Measurements from ENCODE around the gene MRI1. TPM values are rescaled to one million over a fixed set of nuclear protein-coding genes. Genes with fewer than 3 reads are reported as not detected.

MRI1 gene

GRCh38 chr19:13823256-13823655 is 58.9 kb downstream of the MRI1 start:
- Histone ChIP-seq H3K4me1 (ENCODE audit: control insufficient read depth in 2 of 2, insufficient read depth in 1 of 2, low read depth in 1 of 2, low read length in 2 of 2) (peaks cover 0 to under 1% of the 10 kb centered on the region in 2 donors), H2AFZ (ENCODE audit: low read length) (no peak overlapping the region), H3K27me3 (ENCODE audit: control insufficient read depth in 3 of 3, insufficient read depth in 3 of 3, low read depth in 1 of 3, low read length in 3 of 3) (no peaks in the 10 kb centered on the region), H3K9ac (ENCODE audit: low read depth, low read length, poor library complexity) (no peak overlapping the region), H2BK15ac (ENCODE audit: low read length) (no peak overlapping the region), H3K4ac (ENCODE audit: low read length) (no peak overlapping the region), H3K36me3 (replicated peaks in 1 of 2; ENCODE audit: control insufficient read depth in 2 of 2, insufficient read depth in 2 of 2, low read length in 2 of 2) (peaks cover 24 to 77% of the 10 kb centered on the region in 2 donors), H3K79me1 (ENCODE audit: low read depth, low read length) (peaks cover 6% of the 10 kb centered on the region), H3K23ac (ENCODE audit: low read depth, low read length, poor library complexity) (no peak overlapping the region), H4K8ac (ENCODE audit: low read depth, low read length) (no peak overlapping the region), H2AK5ac (ENCODE audit: low read depth, low read length) (no peak overlapping the region), H3K27ac (replicated peaks; ENCODE audit: low read length) (no peak overlapping the region), H2BK120ac (ENCODE audit: low read depth, low read length) (no peak overlapping the region), H3K4me2 (ENCODE audit: insufficient read depth, low read length, poor library complexity, severe bottlenecking) (no peak overlapping the region), H2BK12ac (ENCODE audit: low read length) (no peak overlapping the region), H2BK5ac (ENCODE audit: low read length) (no peak overlapping the region), H3K18ac (ENCODE audit: low read length) (no peak overlapping the region), H3K9me3 (replicated peaks in 1 of 2; ENCODE audit: control insufficient read depth in 2 of 2, insufficient read depth in 1 of 2, low read depth in 1 of 2, low read length in 2 of 2) (no peaks in the 10 kb centered on the region), H4K91ac (ENCODE audit: low read depth, low read length, poor library complexity) (no peak overlapping the region), H3K14ac (ENCODE audit: low read length) (no peak overlapping the region), H3K4me3 (ENCODE audit: low read length in 2 of 2) (no peak overlapping the region)
- no CpG with 5 or more reads among the region's 8 CpGs for WGBS, 2 donors (ENCODE audit: extremely low coverage in 2 of 2, insufficient read length in 2 of 2, insufficient replicate concordance in 1 of 2)
- no peak for DNase-seq (ENCODE audit: low spot score)

Small RNA genes lying within 50 kb of the gene (small RNA-seq; reads per million reads assigned to genes)
- gene RN7SL619P (ENCODE audit: insufficient read depth), result not detected

Measured in neuronal stem cell (in vitro differentiated cells).